GM10248 (cell line): ENCODE data around the gene CLEC10A.
"Not testable (repeated sequence)": the region's sequence is repeated elsewhere in the genome, so short reads cannot be mapped to it uniquely, and the experiment has no call there.

Experiments used
- CTCF ChIA-PET: fragments of 300-600 bp; sonication (Branson Sonifier 250); formaldehyde crosslinking; extraction: SDS; loops from one replicate; lab custom pipeline; 2021; ENCODE audit warnings: antibody characterized with exemption; lab: Yijun Ruan, JAX
- POLR2A ChIA-PET: fragments of 350-650 bp; sonication (Branson Sonifier 250); formaldehyde crosslinking; extraction: SDS; loops from one replicate; lab custom pipeline; 2020; ENCODE audit warnings: antibody characterized with exemption; lab: Yijun Ruan, JAX
- DNase-seq: peaks from one replicate; pipeline ENCODE4 v3.0.0; 2012; ENCODE audit errors: extremely low spot score
- TF ChIP-seq, protein P1 (sequence below): IDR thresholded peaks from 2 replicates; pipeline ENCODE4 v1.5.1; 2012; ENCODE audit warnings: mild to moderate bottlenecking, low read depth; ENCODE audit errors: extremely low read depth, missing control alignments, control extremely low read depth

The CLEC10A gene

DNA sequence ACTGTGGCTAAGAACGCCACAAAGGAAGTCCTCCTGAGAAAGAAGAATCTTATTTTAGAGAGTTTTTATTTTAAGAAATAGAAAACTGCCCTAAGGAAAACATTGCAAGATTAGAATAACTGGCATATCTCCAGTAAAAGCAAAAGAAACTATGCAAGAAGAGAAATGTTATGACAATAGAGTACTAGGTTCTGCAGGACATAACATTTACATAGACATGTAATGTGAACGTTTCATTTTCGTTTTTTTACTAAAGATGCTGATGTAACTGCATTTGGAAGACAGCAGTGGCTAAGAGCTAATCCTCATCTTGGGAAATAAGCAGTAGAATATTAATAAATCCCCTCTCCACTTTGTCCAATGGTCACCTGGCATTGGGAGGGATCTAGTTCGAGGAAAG lies 42.3 kb upstream of the CLEC10A start:
- TF ChIP-seq, protein P1, sequence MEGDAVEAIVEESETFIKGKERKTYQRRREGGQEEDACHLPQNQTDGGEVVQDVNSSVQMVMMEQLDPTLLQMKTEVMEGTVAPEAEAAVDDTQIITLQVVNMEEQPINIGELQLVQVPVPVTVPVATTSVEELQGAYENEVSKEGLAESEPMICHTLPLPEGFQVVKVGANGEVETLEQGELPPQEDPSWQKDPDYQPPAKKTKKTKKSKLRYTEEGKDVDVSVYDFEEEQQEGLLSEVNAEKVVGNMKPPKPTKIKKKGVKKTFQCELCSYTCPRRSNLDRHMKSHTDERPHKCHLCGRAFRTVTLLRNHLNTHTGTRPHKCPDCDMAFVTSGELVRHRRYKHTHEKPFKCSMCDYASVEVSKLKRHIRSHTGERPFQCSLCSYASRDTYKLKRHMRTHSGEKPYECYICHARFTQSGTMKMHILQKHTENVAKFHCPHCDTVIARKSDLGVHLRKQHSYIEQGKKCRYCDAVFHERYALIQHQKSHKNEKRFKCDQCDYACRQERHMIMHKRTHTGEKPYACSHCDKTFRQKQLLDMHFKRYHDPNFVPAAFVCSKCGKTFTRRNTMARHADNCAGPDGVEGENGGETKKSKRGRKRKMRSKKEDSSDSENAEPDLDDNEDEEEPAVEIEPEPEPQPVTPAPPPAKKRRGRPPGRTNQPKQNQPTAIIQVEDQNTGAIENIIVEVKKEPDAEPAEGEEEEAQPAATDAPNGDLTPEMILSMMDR = no peak
- ChIA-PET CTCF (interaction anchor here (1.1 to 3.6 kb wide), 5 partner anchors 10 to 77 kb away, joined by 3 to 17 read pairs (median 6); no protein-coding TSS in a partner anchor), POLR2A (no interaction called here)
- no peak for DNase-seq

DNA sequence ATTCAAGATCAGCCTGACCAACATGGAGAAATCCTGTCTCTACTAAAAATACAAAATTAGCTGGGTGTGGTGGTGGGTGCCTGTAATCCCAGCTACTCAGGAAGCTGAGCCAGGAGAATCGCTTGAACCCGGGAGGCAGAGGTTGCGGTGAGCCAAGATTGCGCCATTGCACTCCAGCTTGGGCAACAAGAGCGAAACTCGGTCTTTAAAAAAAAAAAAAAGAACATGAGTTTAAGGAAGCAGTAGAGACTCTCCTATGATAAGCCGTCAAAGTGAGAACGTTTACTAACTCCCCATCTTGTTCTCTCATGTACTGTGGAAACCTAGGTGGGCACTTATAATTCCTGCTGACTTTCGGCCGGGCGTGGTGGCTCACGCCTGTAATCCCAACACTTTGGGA lies 40.6 kb upstream of the CLEC10A start:
- DNase-seq, POLR2A ChIA-PET: not testable (repeated sequence)

DNA sequence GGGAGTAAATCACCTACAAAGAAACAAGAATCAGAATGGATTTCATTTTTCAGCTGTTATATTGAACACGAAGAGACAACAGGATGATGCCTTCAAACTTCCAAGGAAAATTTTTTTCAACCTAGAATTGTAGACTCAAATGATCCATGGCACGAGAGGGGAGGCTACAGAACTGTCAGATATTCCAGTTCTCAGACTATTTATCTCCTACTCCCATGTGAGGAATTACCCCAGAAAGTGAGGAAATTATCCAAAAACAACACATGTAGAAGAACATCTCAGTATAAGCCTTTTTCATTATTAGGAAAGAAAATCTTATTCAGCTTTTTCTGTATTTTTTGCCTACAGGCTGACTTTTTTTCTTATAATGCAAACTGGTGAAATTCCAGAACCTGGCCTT lies 40.1 kb upstream of the CLEC10A start:
- ChIA-PET CTCF (no interaction called here), POLR2A (no interaction called here)
- TF ChIP-seq, protein P1 = no peak
- no peak for DNase-seq

More for the DNA sequence above, 40.6 kb upstream of the CLEC10A start:
- CTCF ChIA-PET = not testable (repeated sequence)

DNA sequence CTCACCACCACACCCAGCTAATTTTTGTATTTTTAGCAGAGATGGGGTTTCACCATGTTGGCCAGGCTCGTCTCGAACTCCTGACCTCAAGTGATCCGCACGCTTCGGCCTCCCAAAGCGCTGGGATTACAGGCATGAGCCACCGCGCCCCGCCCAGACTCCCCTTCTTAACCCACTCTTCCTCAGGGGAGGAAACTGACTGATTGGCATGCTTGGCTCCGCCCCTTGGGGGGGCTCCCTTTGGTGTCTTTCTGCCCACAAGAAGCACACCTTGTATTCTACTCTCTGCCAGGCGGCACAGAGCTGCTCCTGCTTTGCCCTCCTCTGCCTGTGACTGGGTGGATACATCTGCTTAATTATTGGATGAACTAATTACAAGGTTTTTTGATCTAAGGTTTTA lies 39.3 kb upstream of the CLEC10A start:
- TF ChIP-seq, protein P1 = no peak
- CTCF ChIA-PET = no interaction called here
- POLR2A ChIA-PET = no interaction called here
- DNase-seq = no peak

DNA sequence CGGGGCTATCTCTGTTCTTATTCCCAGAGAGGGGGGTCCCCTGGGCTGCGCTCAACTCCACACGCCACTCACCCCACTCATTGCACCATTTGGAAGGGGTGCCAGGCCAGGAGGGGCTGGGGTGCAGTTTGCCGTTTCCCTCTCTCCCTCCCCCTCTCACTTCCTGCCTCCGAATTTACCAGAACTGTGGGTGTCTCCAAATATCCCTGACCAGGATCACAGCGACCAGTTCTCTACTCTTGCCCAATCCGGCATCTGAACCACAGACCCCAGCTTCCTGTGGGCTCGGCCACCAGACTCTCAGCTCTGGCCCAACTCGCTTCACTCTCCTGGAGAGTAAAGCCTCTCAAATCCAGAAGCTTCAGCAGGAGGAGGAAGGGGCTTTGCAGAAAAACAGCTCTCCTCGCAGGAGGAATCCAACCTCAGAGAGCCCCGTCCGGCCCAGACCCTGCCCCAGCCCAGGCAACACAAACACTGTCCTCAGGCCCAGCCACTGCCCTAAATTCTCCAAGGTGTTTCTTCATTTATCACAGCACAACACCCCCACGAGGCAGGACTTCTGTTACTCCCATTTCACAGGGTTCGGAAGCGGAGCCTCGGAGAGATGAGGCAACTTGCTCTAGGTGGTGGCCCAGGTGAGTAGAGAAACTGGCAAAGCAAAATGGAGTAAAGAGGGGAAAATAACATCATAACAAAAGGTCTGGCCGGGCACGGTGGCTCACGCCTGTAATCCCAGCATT lies 35.0 kb upstream of the CLEC10A start:
- DNase-seq = no peak
- ChIA-PET POLR2A (no interaction called here), CTCF (interaction anchor here (0.8 to 1.1 kb wide), 2 partner anchors 62 to 69 kb away, joined by 4 to 5 read pairs; no protein-coding TSS in a partner anchor)
- TF ChIP-seq, protein P1 = no peak

DNA sequence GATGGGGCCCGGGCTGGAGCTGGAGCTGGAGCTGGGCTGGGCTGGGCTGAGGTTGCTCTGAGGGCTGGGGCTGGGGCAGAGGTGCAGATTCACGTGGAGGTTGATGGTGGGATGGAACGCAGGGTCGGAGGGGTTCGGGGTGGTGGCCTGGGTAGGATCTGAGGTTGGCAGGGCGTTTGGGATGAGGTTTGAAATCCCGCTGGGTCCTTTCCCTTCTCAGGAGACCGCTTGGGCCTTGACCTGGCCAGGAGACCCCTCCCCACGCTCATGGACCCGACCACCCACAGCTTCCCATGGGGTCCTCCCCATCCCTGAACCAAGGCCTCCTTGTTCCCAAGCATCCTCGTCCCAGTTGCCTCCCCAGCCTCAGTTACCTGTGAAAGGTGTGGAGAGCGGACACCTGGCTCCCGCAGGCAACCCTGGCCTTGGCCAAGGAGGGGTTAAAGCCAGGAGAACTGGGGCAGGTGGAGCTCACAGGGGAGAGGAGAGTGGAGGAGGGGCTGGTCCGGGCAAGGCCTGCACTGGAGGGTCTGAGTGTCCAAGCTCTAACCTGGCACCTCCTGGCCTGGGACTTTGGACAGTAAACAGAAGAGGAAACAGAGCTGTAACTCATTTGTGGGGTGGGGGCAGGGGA lies 34.3 kb upstream of the CLEC10A start, which contains the start of gene ASGR2:
Gene ASGR2, minus strand, starts transcription at position 582 of the 634 bp plus-strand sequence. CDS start 582 bp downstream, outside the sequence.
- ChIA-PET POLR2A (no interaction called here), CTCF (interaction anchor here (0.8 to 1.1 kb wide), 2 partner anchors 63 to 69 kb away, joined by 4 to 5 read pairs; no protein-coding TSS in a partner anchor)
- DNase-seq = no peak
- TF ChIP-seq, protein P1 = no peak
